ENCODE data around the gene LCNL1.
"Not testable (repeated sequence)": the region's sequence is repeated elsewhere in the genome, so short reads cannot be mapped to it uniquely, and the experiment has no call there.

LCNL1 gene

DNA sequence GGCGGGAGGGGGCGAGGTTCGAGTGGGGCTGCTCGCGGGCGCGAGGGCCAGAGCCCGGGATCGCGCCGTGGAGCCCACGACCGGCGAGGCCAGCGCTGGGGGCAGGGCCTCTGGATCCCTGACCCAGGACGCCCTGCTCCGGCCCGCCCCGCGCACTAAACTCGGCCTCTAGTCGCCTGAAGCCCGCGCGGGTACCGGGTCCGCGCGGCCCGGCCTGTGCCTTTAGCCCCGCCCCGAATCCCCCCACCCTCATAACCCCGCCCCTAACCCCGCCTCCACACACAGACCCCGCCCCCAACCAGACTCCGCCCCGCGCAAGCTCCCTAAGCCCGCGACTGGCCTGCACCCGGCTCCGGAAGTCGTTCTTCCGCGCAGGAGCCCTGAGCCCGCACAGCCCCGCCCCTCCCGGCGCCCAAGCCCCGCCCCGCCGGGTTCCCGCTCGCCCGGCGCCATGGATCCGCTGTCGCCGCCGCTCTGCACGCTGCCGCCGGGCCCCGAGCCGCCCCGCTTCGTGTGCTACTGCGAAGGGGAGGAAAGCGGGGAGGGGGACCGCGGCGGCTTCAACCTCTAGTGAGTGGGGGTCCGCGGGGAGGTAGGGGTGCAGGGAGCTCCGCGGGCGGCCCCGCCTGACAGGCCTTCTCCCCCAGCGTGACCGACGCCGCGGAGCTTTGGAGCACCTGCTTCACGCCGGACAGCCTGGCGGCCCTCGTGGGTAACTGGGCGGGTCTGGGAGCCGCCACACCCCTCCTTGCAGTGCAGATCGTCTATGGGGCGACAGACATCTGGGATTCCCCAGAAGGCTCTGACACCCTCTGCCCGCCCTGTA, 9.4 kb downstream of the LCNL1 start, which contains the start of gene PAXX:
Gene PAXX (plus strand): TSS at position 430 of the 826 bp plus-strand sequence. CDS start 22 bp downstream, at position 452.
- FAIRE-seq, result no peak
- peak; percentile 86 for DNase-seq (ENCODE audit: low spot score)

DNA sequence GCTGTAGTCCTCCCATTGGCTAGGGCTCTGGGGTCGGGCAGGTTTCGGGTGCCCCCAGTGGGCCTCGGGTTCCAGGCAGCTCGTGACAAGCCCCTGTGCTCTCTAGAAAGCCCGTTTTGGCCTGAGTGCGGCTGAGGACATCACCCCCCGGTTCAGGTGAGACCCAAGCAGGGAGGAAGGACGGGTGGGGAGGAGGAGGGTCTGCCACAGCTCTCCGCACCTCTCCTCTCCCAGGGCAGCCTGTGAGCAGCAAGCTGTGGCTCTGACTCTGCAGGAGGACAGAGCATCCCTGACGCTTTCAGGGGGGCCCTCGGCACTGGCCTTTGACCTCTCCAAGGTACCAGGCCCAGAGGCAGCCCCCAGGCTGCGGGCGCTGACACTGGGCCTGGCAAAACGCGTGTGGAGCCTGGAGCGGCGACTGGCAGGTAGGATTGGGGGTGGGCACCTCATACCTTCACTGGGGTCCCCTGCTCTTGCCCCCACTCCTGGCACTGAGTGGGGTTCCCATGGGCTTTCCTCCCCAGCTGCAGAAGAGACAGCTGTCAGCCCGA, 10.1 kb downstream of the LCNL1 start:
- DNase-seq (ENCODE audit: low spot score) (no peak), FAIRE-seq (no peak)

DNA sequence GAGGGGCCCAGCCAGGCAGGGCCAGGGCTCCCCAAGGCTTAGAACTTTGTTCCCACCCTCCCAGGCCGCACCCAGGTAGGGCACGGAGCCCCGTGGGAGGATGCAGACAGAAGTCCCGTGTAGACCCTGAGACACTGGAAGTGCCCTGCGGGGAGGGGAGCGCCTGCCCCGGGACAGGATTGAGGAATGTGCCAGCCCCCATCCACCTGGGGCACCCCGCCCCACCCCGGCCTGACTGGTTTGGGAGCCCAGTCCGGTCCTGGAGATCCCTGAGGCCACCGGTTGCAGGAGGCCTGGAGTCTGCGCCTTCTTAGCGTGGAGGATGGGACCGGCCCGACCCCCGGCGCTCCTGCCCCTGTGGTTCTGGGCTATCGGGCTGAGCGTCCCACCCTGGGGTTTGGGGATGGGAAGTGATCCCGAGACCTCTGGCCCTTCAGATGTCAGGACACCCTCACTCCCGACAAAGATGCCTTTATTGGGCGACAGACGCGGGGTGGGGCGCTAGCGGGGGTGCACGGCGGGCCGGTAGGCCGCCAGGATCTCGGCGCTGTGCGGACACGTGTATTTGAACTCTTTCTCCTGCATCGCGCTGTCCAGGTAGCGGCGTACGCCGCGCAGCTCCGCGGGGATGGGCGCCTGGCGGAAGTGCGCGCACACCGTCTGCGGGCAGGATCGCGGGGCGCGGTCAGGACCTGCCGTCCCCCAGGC, 11.5 kb downstream of the LCNL1 start:
- FAIRE-seq (no peak), DNase-seq (ENCODE audit: low spot score) (no peak)

DNA sequence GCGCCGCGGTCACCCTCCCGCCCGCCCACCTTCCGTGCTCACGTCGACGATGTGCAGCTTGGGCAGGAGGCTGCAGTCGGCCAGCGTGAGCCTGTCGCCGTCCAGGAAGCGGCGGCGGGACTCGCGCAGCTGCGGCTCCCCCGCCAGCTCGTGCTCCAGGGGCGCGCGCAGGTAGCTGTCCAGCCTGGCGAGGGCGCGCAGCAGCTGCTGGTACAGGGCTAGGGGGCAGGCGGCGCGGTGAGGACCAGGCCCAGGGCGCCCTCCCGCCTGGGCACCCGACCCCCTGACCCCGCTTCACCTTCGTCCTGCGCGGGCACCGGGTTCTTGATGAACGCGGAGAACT, 12.1 kb downstream of the LCNL1 start:
- no peak for DNase-seq (ENCODE audit: low spot score)
- FAIRE-seq, result no peak

DNA sequence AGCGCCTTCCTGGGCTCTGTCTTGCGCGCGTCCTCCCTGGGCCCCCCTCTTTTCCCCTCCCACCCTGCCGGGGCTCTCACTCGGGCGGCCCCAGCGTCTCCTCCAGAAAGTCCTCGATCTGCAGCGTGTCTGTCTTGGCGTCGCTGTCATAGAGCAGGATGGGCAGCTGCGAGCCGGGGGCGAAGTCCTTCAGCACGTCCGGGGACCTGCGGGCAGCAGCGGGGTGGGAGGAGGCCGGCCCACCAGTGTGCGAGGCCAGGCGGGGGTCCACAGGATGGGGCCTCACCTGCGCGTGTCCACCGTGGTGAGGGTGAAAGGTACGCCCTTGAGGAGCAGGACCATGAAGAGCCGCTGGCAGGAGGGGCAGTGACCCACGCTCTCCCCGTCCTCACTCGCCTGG, 12.6 kb downstream of the LCNL1 start:
- FAIRE-seq (no peak), DNase-seq (ENCODE audit: low spot score) (no peak)

DNA sequence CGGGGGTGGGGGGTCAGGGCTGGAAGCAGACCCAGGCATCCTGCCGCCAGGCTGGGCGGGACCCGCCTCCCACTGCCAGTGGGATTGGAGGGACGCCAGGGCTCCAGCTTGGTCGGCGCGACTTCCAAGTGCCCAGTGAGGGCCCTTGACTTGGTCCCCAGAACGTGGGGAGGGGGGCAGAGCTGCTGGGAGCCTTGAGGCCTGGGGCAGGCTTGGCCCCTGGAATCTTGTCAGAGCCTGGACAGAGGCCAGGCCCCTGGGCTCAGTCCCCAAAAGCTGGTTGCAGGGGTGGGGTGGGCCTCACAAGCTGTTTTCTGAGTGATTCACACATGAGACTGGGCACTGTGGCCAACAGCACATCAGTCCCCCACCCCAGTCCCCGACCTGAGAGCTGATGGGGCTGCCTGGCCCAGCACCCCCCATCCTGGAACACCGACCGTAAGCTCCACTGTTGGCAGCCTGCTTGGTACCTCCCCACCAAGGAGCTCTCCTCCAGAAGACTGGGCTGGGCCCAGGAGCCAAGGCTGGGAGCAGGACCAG, 13.0 kb downstream of the LCNL1 start:
- no peak for DNase-seq (ENCODE audit: low spot score)
- FAIRE-seq, result no peak

DNA sequence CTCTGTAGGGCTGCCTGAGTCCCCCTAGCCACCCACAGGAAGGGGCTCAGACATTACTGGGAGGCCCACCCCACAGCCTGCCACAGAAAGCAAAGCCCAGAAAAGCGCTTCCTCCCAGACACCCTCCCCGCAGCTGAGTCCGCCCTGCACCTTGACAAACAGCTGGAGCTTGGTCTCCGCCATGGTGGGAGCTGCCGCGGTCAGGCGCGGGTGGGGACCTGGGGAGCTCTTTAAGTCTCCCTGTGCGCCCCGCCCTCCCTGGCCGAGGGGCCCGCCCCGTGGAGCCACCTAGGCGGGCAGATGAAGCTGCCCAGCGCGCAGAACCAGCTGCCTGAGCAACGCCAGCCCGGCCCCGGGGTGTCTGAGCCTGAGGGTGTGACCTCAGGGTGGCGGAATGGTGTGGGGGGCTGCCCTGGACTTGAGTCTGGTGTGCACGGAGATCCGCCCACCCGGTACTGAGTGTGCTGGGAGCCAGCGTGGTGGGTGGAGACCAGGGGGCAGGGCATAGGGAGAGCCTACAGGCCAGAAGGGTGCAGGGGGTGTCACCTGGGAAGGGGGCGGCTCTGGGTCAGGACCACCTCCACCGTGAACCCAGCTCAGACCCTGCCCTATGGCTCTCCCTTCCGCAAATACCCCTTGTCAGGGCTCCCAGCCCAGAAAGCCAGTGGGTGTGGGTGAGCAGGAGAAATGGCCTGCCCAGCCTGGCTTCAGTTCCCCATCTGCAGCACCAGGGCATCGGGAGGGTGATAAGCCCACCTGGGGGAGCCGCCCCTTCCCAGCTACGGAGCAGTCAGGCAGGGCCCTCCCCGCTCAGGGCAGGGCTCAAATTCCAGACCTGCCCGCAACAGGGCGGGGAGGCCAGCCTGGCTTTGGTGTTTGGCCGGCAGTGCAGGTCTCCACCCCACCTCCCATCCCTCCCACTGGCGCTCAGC, 13.8 kb downstream of the LCNL1 start, which contains the start of gene CLIC3:
Gene CLIC3 (minus strand): TSS at position 208 of the 932 bp plus-strand sequence. CDS start 25 bp downstream, at position 183.
- DNase-seq (ENCODE audit: low spot score), result no peak
- no peak for FAIRE-seq

DNA sequence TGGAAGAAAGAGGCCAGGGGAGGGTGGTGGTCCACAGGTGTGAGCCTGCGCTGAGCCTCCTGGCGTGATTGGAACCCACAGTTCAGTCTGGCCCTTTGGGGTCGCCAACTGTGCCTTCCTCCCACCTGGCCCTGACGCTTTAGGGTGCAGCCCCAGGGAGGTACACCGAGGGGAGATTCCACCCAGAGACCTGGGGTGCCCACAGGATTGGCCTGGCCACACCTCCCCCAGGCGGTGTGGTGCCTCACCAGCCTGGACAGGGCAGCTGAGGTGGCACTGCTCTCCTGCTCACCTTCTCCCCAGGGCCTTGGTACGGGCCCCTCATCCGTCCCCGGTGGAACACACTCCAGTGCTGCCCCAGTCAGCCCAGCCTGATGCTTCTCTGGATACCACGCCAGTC, 14.6 kb downstream of the LCNL1 start:
- no peak for FAIRE-seq
- no peak for DNase-seq (ENCODE audit: low spot score)

DNA sequence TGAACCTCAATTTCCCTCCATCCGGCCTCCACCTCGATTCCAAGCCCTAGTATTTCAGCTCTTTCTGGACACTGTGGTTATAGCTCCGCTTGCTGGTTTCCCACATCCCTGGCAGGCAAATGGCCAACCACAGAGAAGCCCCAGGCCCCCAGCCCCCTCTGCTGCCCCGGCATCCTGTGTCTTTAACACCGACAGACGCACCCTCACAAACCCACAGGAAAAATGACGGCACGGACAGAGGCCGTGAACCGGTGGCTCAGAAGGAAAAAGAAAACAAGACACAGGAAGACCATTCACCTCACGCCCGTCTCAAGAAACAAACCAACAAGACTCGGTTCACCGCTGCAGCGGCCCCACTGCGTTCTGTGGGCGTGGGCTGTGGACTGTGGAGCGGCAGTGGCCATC, 15.0 kb downstream of the LCNL1 start:
- DNase-seq (ENCODE audit: low spot score) (no peak), FAIRE-seq (no peak)

DNA sequence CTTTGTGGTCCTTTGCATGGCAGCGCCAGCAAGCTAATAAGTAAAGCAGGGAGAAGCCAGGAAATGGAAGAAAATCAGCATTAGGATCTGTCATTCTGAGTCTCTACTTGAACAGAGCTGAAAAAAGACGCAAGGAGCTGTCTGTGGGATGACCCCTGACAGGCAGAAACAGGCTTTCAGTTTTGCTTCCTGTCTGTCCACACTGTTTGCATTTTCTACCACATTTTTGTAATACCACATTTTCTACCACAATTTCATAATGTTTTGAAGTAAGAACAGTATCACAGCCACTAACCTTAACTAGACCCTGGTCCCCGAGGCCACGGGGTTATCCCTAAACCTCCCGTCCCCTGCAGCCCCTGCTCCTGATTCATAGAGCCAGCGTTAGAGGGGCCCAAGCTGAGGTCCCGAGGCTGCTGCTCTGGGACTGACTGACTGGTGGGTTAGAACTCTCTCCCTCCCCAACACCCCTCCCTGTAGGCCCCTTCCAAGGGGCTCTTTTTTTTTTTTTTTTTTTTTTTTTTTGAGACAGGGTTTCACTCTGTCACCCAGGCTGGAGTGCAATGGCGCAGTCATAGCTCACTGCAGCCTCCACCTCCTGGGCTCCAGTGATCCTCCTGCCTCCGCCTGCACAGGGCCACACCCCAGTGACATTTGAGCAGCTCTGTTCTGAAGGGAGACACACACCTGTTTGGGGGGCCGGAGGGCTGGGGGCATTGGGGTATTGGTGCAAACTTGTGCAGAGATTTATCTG, 17.6 kb downstream of the LCNL1 start:
- no peak for DNase-seq (ENCODE audit: low spot score)
- no peak for FAIRE-seq

DNA sequence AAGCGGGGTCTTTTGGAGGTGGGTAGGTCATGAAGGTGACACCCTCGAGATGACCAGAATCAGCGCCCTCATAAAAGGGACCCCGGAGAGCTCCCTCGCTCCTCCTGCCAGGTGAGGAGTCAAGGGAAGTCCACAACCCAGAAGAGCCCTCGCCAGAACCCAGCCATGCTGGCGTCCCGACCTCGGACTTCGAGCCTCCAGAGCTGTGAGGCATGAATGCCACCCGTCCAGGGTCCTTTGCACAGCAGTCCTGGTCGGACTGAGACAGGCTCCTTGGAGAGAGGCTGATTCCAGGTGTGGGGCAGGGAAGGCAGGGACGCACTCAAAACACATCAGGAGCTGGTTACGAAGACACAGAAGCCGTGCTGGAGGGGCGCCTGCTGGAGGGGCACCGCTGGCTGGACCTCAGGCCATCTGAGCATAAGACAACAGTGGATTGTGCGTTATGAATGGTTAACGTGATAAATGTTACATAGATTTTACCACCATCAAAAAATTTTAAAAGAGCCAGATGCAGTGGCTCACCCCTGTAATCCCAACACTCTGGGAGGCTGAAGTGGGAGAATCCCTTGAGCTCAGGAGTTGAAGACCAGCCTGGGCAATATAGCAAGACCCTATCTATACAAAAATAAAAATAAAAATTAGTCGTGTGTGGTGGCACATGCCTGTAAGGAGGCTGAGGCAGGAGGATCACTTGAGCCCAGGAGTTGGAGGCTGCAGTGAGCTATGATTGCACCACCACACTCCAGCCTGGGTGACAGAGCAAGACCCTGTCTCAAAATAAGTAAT, 19.3 kb downstream of the LCNL1 start:
- FAIRE-seq (no peak), DNase-seq (ENCODE audit: low spot score) (no peak)

DNA sequence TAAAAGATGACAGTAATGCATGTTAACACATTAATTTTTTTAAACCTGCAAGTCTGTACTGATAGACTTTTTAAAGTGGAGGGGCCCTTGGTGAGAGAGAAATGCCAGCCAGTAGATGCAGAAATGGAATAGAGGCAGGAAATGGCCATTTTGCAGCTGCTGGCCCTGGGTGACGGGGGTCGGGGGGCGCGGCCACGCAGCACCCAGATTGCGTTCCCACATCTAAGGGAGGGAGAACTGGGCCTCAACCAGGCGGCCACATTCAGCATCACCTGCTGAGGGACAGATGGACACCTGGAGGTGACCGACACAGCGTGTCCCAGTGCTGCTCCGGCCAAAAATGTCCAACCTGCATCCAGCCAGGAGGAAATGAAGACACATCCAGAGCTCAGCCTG, 19.9 kb downstream of the LCNL1 start:
- FAIRE-seq (no peak), DNase-seq (ENCODE audit: low spot score) (no peak)

DNA sequence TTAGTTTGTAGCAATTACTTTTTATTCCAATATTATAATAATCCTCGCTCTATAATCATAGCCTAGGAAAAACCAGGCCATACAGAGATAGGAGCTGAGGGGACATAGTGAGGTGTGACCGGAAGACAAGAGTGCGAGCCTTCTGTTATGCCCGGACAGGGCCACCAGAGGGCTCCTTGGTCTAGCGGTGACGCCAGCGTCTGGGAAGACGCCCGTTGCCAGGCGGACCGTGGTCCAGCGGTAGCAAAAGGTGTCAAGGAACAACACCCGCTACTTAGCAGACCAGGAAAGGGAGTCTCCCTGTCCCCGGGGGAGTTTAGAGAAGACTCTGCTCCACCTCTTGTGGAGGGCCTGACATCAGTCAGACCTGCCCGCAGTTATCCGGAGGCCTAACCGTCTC, 21.5 kb downstream of the LCNL1 start:
- not testable (repeated sequence) for FAIRE-seq; DNase-seq (ENCODE audit: low spot score)

DNA sequence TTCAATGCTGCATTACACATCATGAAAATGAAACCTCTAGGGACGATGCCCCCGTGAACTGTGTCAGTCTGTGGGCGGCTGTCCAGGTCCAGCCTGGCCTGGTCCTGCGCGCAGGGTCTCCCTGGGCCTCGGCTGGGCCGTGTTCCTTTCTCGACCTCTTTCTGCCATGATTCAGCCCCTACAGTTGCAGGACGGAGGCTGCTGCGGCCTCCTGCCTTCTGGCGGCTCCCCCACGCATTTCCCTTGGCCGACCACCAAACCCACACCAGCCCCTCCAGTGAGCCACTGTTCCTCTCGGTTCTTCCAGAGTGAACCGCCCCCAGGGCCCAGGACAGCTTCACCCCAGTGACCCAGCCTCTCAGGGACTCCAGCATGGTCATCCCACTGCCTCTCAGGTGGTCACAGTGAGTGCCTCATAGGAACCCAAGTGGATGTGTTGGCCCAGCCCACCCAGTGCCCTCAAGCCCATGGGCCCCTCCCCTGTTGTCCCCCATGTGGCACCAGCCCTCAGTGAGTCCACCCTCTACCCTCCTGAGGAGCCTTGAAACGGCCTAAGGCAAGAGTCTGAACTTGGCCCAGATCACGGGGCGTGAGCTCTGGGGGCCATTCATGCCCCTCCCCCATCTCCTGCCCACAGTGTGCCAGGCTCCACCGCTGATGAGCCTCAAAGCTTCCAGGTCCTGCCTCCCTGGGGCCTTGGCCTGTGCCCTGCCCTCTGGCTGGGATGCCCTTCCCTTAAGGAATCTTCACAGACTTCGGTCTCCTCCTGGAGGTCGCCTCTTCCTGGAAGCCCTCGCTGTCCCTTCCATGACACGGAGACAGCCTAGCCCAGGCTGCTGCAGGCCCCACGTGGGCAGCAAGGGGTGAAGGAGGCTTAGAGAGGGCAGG, 23.6 kb downstream of the LCNL1 start:
- DNase-seq (ENCODE audit: low spot score) (no peak), FAIRE-seq (no peak)

DNA sequence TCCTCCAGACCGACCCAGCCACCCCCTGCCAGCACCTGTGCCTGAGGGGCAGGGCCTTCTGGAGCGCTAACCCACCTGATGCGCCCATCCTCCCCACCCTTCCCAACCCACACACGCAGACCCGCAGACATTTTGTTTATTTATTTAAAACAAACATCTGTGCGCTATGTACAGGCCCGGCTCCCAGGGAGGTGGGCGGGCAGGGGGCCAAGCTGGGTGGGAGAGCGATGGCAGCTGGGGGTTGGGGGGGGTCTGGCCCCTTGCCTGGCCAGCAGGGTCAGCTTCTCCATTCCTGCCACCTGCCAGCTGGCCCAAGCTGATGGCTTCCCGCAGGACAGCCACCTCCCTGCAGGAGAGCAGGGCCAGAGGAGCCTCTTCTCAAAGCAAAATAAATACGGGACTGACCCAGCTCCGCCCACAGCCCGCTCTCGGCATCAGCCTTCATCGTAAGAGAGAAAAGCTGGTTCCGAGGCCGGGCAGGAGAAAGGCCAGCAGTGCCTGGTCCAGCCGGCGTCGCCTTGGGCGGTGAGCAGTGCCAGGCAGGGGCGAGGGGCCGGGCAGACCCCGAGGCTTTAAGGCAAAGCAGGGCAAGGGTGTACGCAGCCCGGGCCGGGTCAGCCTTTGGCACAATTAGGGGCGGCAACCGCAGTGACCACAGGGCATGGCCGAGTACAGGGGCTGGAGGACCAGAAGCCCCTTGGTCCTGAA, 24.5 kb downstream of the LCNL1 start:
- FAIRE-seq, result no peak
- DNase-seq (ENCODE audit: low spot score), result no peak

DNA sequence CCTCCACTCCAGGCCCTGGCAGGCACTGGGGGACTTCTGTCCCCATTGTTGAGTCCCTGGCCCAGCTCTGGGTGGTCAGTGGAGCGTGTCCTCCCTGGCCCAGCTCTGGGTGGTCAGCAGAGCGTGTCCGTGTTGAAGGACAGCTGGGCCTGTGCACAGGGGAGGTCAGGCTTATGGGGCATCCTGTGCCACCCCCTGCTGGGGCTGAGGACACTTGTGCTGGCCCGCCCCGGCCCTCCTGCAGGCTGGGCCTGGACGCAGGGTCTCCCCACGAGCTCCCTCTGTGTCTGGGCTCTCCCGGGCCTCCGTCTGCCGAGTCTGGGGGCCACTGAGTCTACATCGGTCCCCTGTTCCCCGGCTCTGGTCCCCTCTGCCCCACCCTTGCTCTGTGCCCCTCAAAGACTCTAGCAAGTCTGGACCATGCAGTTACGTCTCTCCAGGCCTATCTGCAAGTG, 25.1 kb downstream of the LCNL1 start:
- FAIRE-seq (no peak), DNase-seq (ENCODE audit: low spot score) (no peak)

DNA sequence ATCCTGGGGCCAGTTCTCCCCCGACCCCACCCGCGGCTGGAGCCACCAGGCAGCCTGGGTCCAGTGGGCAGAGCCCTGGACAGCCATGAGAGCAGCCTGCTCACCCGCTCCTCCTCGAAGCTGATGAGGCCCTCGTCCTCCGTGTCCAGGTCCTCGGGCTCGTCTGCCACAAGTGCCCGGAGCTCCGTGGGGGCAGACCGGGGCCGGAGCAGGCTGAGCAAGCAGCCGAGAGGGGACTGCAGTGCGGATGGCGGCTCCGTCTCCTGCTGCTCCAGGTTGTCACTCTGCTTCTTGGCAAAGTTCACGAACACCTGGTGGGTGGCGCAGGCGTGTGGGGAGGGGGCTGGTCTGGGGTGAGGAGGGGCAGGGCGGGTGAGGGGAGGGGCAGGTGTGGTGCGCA, 25.5 kb downstream of the LCNL1 start:
- DNase-seq (ENCODE audit: low spot score) (no peak), FAIRE-seq (no peak)

DNA sequence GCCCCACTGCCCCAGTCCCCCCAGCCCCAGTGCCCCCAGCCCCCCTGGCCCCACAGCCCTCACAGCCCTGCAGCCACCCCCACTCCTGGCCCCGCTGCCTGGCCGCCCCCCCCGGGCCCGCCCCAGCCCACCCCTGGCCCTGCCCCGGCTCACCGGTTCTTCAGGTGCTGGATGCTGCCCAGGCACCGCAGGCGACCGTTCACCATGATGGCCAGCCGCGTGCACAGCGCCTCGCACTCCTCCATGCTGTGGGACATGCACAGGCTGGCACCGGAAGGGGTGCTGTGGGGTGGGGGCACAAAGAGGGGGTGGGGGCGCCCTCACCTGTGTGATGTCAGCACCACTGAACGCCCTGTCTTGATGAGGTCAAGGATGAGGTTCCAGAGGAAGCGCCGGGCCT, 26.4 kb downstream of the LCNL1 start:
- FAIRE-seq (no peak), DNase-seq (ENCODE audit: low spot score) (no peak)

All from RCC 7860 (cell line).